K562 (cell line): Measurements from ENCODE around the gene MAGI1. TPM values are rescaled to one million over a fixed set of nuclear protein-coding genes. Genes with fewer than 3 reads are reported as not detected.

Experiments
- ATAC-seq: fragments of 200-7000 bp; cut with Tn5 transposase; 3 replicates; pipeline ENCODE4 v1.9.1; 2020; ENCODE audit warnings: moderate library complexity
- BruUV-seq: library from RNA; stranded (reverse); fragments of 400-500 nt; replicated peaks from 2 replicates; lab custom pipeline; 2021; lab: Mats Ljungman, UMichigan
- CTCF ChIA-PET: fragments of 300-600 bp; formaldehyde crosslinking; extraction: SDS; loops from one replicate; lab custom pipeline; 2021; ENCODE audit warnings: low intra/inter-chr PET ratio; lab: Yijun Ruan, JAX
- POLR2A ChIA-PET: fragments of 300-600, 350-650 bp; sonication (Branson Sonifier 250); formaldehyde crosslinking; extraction: SDS; loops from one replicate; lab custom pipeline; 2021; ENCODE audit warnings: antibody characterized with exemption, inconsistent platforms; lab: Yijun Ruan, JAX
- DNase-seq, 4 experiments: peaks; one replicate each; pipeline versions ENCODE4 v3.0.0 to v3.0.0-alpha.2; 2011 to 2018; ENCODE audit warnings: low spot score in 3 of 4, mixed read lengths in 3 of 4; ENCODE audit errors: extremely low read depth in 1 of 4
- FAIRE-seq: peaks from 2 replicates; lab custom pipeline; 2011; peaks lifted over from hg19 to GRCh38; lab: Jason Lieb, UNC
- H2AFZ ChIP-seq: 2 replicates; pipeline ENCODE4 v1.6.0; 2011; ENCODE audit warnings: low read depth, low read length, control low read depth, inconsistent platforms
- H3K27ac ChIP-seq: fragments of 200-600 bp; 3 replicates; pipeline ENCODE4 v1.8.0; 2011; ENCODE audit warnings: low read depth, mild to moderate bottlenecking, control low read depth, inconsistent platforms, low read length, moderate library complexity, mixed read lengths; ENCODE audit errors: extremely low read depth
- H3K27me3 ChIP-seq, 2 experiments: fragments of 300-600 bp in 1 of 2; 2 replicates in 1 of 2; 3 replicates in 1 of 2; pipeline versions ENCODE4 v1.6.0 to v1.8.0; 2011; ENCODE audit warnings: inconsistent platforms in 2 of 2, low read length in 2 of 2, mild to moderate bottlenecking in 1 of 2, mixed read lengths in 1 of 2, moderate library complexity in 1 of 2; ENCODE audit not compliant: control insufficient read depth in 2 of 2, insufficient read depth in 2 of 2
- H3K36me3 ChIP-seq: fragments of 300-600 bp; 3 replicates; pipeline ENCODE4 v1.8.0; 2011; ENCODE audit warnings: mild to moderate bottlenecking, low read length, inconsistent platforms; ENCODE audit not compliant: control insufficient read depth, insufficient read depth
- H3K4me1 ChIP-seq, 2 experiments: fragments of 200-600 bp in 1 of 2; replicated peaks in 1 of 2; 2 replicates in 1 of 2; 3 replicates in 1 of 2; pipeline versions ENCODE4 v1.5.1 to v1.8.0; 2011; ENCODE audit warnings: inconsistent platforms in 2 of 2, low read length in 2 of 2, mild to moderate bottlenecking in 1 of 2, mixed read lengths in 1 of 2, moderate library complexity in 1 of 2; ENCODE audit not compliant: control insufficient read depth in 2 of 2, insufficient read depth in 2 of 2
- H3K4me2 ChIP-seq: 2 replicates; pipeline ENCODE4 v1.6.1; 2011; ENCODE audit warnings: low read length, control low read depth, inconsistent platforms, mixed read lengths; ENCODE audit not compliant: insufficient read depth
- H3K4me3 ChIP-seq: fragments of 200-600 bp; sonication (generic), shearing (Covaris generic); 2 replicates; pipeline ENCODE4 v1.5.1; 2016; ENCODE audit warnings: control low read depth, inconsistent platforms
- H3K79me2 ChIP-seq: fragments of 200-600 bp; 3 replicates; pipeline ENCODE4 v1.8.0; 2011; ENCODE audit warnings: low read length, inconsistent platforms; ENCODE audit not compliant: control insufficient read depth, insufficient read depth
- H3K9ac ChIP-seq, 2 experiments: 2 replicates each; pipeline versions ENCODE4 v1.6.0 to v1.6.1; 2011; ENCODE audit warnings: low read depth in 2 of 2, low read length in 2 of 2, control low read depth in 1 of 2, inconsistent platforms in 1 of 2, mild to moderate bottlenecking in 1 of 2, mixed read lengths in 1 of 2; ENCODE audit not compliant: insufficient read depth in 1 of 2
- H3K9me1 ChIP-seq: one replicate; pipeline ENCODE4 v1.6.0; 2011; ENCODE audit warnings: inconsistent platforms, mild to moderate bottlenecking, low read length, moderate library complexity; ENCODE audit not compliant: control insufficient read depth, insufficient read depth
- H3K9me3 ChIP-seq: replicated peaks from 2 replicates; pipeline ENCODE4 v1.5.1; 2011; ENCODE audit warnings: low read depth, low read length, inconsistent platforms; ENCODE audit not compliant: control insufficient read depth, insufficient read depth
- H4K20me1 ChIP-seq: replicated peaks from 2 replicates; pipeline ENCODE4 v1.6.1; 2011; ENCODE audit warnings: low read length, inconsistent platforms, mixed read lengths; ENCODE audit not compliant: control insufficient read depth, insufficient read depth
- JUNB ChIP-seq: fragments of 450-650 bp; formaldehyde crosslinking; conservative IDR thresholded peaks from 2 replicates; pipeline ENCODE4 v1.4.0; 2020; ENCODE audit warnings: mild to moderate bottlenecking
- KDM1A ChIP-seq, 2 experiments: fragments of 450-650 bp; IDR thresholded peaks; 2 replicates each; pipeline ENCODE4 v1.6.1; 2016; ENCODE audit warnings: mild to moderate bottlenecking in 2 of 2
- KDM5B ChIP-seq: fragments of 200-600 bp; sonication (generic); IDR thresholded peaks from 2 replicates; pipeline ENCODE4 v1.6.1; 2012; ENCODE audit warnings: low read depth, mild to moderate bottlenecking, moderate library complexity, low read length, control low read depth, inconsistent platforms; ENCODE audit not compliant: insufficient replicate concordance
- MYC ChIP-seq, 2 experiments: fragments of 250-450 bp in 1 of 2; sonication (Bioruptor Pico) in 1 of 2; IDR thresholded peaks; 2 replicates each; pipeline versions ENCODE4 v1.5.1 to v1.6.1; 2012 to 2021; ENCODE audit warnings: low read depth in 2 of 2, borderline replicate concordance in 1 of 2, improper control_type of control experiment in 1 of 2, low read length in 1 of 2, mild to moderate bottlenecking in 1 of 2, moderate library complexity in 1 of 2
- RFX1 ChIP-seq: fragments of 450-650 bp; IDR thresholded peaks from 2 replicates; pipeline ENCODE4 v1.6.1; 2016; ENCODE audit warnings: mild to moderate bottlenecking, moderate library complexity
- SRF ChIP-seq, 2 experiments: fragments of 250-450, 450-650 bp in 1 of 2; sonication (Bioruptor Pico) in 1 of 2; sonication (generic) in 1 of 2; formaldehyde crosslinking; IDR thresholded peaks; 2 replicates each; pipeline versions ENCODE4 v1.5.0 to v1.5.1; 2020 to 2022; ENCODE audit warnings: mild to moderate bottlenecking in 1 of 2, missing genetic modification reagents in 1 of 2
- TSHZ1 ChIP-seq: fragments of 250-450 bp; sonication (Bioruptor Pico); IDR thresholded peaks from 2 replicates; pipeline ENCODE4 v1.4.0; 2020; ENCODE audit warnings: mild to moderate bottlenecking, moderate library complexity
- YY1 ChIP-seq, 3 experiments: IDR thresholded peaks; 2 replicates each; pipeline ENCODE4 v1.6.1; 2011; ENCODE audit warnings: low read length in 2 of 3, mild to moderate bottlenecking in 2 of 3, moderate library complexity in 2 of 3, borderline replicate concordance in 1 of 3, control low read depth in 1 of 3, low read depth in 1 of 3; ENCODE audit not compliant: insufficient read depth in 3 of 3, insufficient replicate concordance in 2 of 3, control insufficient read depth in 1 of 3, insufficient read length in 1 of 3; ENCODE audit errors: extremely low read depth in 1 of 3
- ZNF12 ChIP-seq: sonication (generic); formaldehyde crosslinking; IDR thresholded peaks from 2 replicates; pipeline ENCODE4 v1.4.0; 2020; ENCODE audit warnings: mild to moderate bottlenecking, missing genetic modification reagents
- ZNF830 ChIP-seq: fragments of 250-450 bp; sonication (Bioruptor Pico); IDR thresholded peaks from 2 replicates; pipeline ENCODE4 v1.5.0; 2021; ENCODE audit warnings: mild to moderate bottlenecking
- WGBS: fragments of 100-300 bp; shearing (Covaris generic); methylation state at CpG from one replicate; pipeline ENCODE4 v1.1.6; 2016; ENCODE audit warnings: low coverage, mixed read lengths; ENCODE audit not compliant: insufficient coverage; ENCODE audit errors: missing lambda C conversion rate; 5-methylcytosine and 5-hydroxymethylcytosine counted together
- in situ Hi-C: fragments of 300-500 bp; cut with MboI; formaldehyde crosslinking; loops from 4 replicates; pipeline ENCODE4 v1.15.0; 2018; ENCODE audit warnings: inconsistent platforms, mixed read lengths
- intact Hi-C: fragments of 100-400 bp; cut with micrococcal nuclease; formaldehyde crosslinking; loops from 2 replicates; pipeline ENCODE4 v1.14.2; 2022
- polyA plus RNA-seq, 8 experiments: library from polyadenylated mRNA; depleted of rRNA in 4 of 8; stranded (reverse) in 5 of 8; unstranded in 3 of 8; fragments of >200 nt; fragmentation: Nextera tagmentation in 2 of 8; fragmentation: Illumina TruSeq in 1 of 8; extraction: Ambion mirVana in 2 of 8; extraction: Trizol in 1 of 8; gene quantifications; 2 replicates each; pipeline versions ENCODE4 v1.2.1 to v1.2.3, GENCODE V29; 2011 to 2014; ENCODE audit warnings: inconsistent platforms in 1 of 8, missing spikeins in 1 of 8
- total RNA-seq, 7 experiments: library from RNA; depleted of rRNA in 6 of 7; stranded (reverse); fragments of >200 nt in 6 of 7; fragmentation: Illumina TruSeq in 2 of 7; extraction: Trizol in 2 of 7; gene quantifications; 2 replicates each; pipeline versions ENCODE4 v1.2.1 to v1.2.3, GENCODE V29; 2011 to 2021; ENCODE audit warnings: low replicate concordance in 1 of 7

MAGI1 gene
- total and polyA plus RNA-seq, 9 of the 15 experiments (the other 6 are each of a cell fraction or from before 2014, with no cell fraction given), result 7.8 to 59.4 (median 43.2) TPM

DNA sequence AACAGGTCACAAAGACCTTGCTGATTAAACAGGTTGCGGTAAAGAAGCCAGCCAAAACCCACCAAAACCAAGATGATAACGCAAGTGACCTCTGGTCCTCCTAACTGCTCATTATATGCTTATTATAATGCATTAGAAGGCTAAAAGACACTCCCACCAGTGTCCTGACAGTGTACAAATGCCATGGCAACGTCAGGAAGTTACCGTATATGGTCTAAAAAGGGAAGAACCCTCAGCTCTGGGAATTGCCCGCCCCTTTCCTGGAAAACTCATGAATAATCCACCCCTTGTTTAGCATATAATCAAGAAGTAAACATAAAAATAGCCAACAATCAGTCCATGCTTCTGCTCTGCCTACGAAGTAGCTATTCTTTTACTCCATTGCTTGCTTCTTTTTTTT is 108.1 kb downstream of the MAGI1 start:
- DNase-seq (peak in 1 of 4 experiments; percentile 2), ATAC-seq (no peak), FAIRE-seq (no peak)
- no peaks in the 10 kb centered on the region for H3K9me1 ChIP-seq
- H2AFZ ChIP-seq, result no peak overlapping the region
- H3K9ac ChIP-seq, result no peak overlapping the region
- no peaks in the 10 kb centered on the region for H3K36me3 ChIP-seq
- no TSS peak for BruUV-seq
- no peaks in the 10 kb centered on the region for H3K79me2 ChIP-seq
- WGBS, result 2% methylated on average over 6 of the region's 6 CpGs
- CTCF ChIA-PET, result no interaction called here
- no peak overlapping the region for H3K4me2 ChIP-seq
- H4K20me1 ChIP-seq, result no peaks in the 10 kb centered on the region
- intact Hi-C loops (no loop called here), in situ Hi-C loops (no loop called here)
- POLR2A ChIA-PET, result no interaction called here
- H3K27me3 ChIP-seq, result no peaks in the 10 kb centered on the region; a peak in 2 of 5 replicates
- H3K27ac ChIP-seq, result no peak overlapping the region
- H3K4me1 ChIP-seq, result no peaks in the 10 kb centered on the region
- H3K4me3 ChIP-seq, result no peak overlapping the region
- TF ChIP-seq ZNF830 (no peak), SRF (CRISPR knock-in tag; IDR thresholded peaks at IDR 0.05) (peak in 1 of 2 experiments; percentile 86; a peak in 1 of 4 replicates), RFX1 (peak; percentile 59)
- no peaks in the 10 kb centered on the region; the same call in 1 of the 2 replicates for H3K9me3 ChIP-seq

DNA sequence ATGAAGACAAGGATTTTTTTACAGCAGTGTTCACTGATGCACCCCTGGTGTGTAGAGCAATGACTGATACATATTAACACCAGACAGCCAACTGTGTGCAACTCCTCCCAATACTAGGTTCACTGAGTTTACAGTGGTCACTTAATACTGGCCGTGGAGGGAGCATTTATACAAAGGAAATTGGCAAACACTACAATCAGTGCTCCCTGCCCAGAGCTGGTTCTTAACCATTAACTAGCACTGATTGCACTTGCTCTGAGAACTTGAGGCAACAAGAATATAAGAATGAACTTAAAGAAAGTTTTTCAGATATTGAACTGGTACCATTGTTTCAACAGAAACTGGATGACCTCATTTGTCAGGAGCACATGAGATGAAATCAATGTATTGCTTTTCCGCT is 110.6 kb downstream of the MAGI1 start:
- no peaks in the 10 kb centered on the region for H3K9me1 ChIP-seq
- no peak overlapping the region for H3K4me3 ChIP-seq
- CTCF ChIA-PET, result no interaction called here
- no peaks in the 10 kb centered on the region for H3K36me3 ChIP-seq
- DNase-seq (no peak), FAIRE-seq (no peak), ATAC-seq (no peak)
- H3K4me2 ChIP-seq, result no peak overlapping the region
- H3K9ac ChIP-seq, result no peak overlapping the region
- no peak overlapping the region for H3K27ac ChIP-seq
- WGBS, result 0% methylated on average over 2 of the region's 2 CpGs
- POLR2A ChIA-PET, result no interaction called here
- H2AFZ ChIP-seq, result no peak overlapping the region
- in situ Hi-C loops, result no loop called here
- H4K20me1 ChIP-seq, result no peaks in the 10 kb centered on the region
- no peaks in the 10 kb centered on the region; the same call in 1 of the 2 replicates for H3K9me3 ChIP-seq
- no peaks in the 10 kb centered on the region for H3K79me2 ChIP-seq
- intact Hi-C loops, result no loop called here
- no peaks in the 10 kb centered on the region; a peak in 2 of 5 replicates for H3K27me3 ChIP-seq
- BruUV-seq, result no TSS peak
- no peaks in the 10 kb centered on the region for H3K4me1 ChIP-seq
- TF ChIP-seq KDM1A (IDR thresholded peaks at IDR 0.05), result no peak
- TF ChIP-seq KDM5B, result no peak
- TF ChIP-seq MYC (IDR thresholded peaks at IDR 0.05; ENCODE audit: low read depth, low read length), result no peak
- no peak for TF ChIP-seq MYC (CRISPR knock-in tag; IDR thresholded peaks at IDR 0.05; ENCODE audit: borderline replicate concordance, low read depth)
- TF ChIP-seq ZNF12 (CRISPR knock-in tag), result no peak
- TF ChIP-seq YY1 (IDR thresholded peaks at IDR 0.05; ENCODE audit: borderline replicate concordance in 1 of 3, control insufficient read depth in 1 of 3, extremely low read depth in 1 of 3, insufficient read depth in 3 of 3, insufficient read length in 1 of 3, insufficient replicate concordance in 2 of 3, low read depth in 1 of 3, low read length in 2 of 3), result no peak
- TF ChIP-seq TSHZ1 (CRISPR knock-in tag), result no peak
- TF ChIP-seq JUNB (CRISPR knock-in tag), result no peak
